Right lobe of liver (tissue), 4 donors: ENCODE data around the gene JAG1.

ENCODE experiments used
- CTCF ChIP-seq, 4 donors: fragments of 200-600 bp in 3 of 4; fragments of 450-650 bp in 1 of 4; IDR thresholded peaks; one replicate each; pipeline versions ENCODE4 v1.5.1 to v1.8.0; 2016 to 2022; ENCODE audit warnings: antibody characterized with exemption in 4 of 4, mild to moderate bottlenecking in 2 of 4
- POLR2A ChIP-seq: fragments of 450-650 bp; IDR thresholded peaks from one replicate; pipeline ENCODE4 v1.6.1; 2017; ENCODE audit warnings: antibody characterized with exemption, mild to moderate bottlenecking
- donor health status: DM: no; HTN: no; CAD: no.
- donor health status: DM: no; HTN: no; CAD: no.
- donor health status: DM: no; HTN: yes; CAD: no.

- TF ChIP-seq CTCF (IDR thresholded peaks at IDR 0.05) (peak; percentile 18 to 34 (median 32)), POLR2A (no peak)
Observed at GRCh38 chr20:10671221-10671918, 2.4 kb downstream of the JAG1 start.
